ENCODE measurements around the gene HPRT1.

The HPRT1 gene

DNA sequence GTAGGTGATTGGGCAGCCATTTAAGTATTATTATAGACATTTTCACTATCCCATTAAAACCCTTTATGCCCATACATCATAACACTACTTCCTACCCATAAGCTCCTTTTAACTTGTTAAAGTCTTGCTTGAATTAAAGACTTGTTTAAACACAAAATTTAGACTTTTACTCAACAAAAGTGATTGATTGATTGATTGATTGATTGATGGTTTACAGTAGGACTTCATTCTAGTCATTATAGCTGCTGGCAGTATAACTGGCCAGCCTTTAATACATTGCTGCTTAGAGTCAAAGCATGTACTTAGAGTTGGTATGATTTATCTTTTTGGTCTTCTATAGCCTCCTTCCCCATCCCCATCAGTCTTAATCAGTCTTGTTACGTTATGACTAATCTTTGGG, 16.3 kb downstream of the HPRT1 start:
- DNase-seq (ENCODE audit: low spot score) = no peak

DNA sequence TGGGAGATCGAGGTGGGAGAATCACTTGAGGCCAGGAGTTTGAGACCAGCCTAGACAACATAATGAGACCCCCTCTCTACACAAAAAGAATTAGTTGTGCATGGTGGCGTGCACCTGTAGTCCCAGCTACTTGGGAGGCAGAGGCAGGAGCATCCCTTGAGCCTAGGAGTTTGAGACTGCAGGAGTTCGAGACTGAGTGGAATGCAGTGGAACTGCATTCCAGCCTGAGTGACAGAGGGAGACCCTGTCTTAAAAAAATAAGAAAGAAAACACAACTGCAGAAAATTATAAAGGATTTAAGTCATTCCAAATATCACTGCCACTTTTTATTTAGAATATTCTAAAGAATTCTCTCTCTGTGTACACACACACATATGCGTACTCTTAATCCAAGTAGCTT, 18.4 kb downstream of the HPRT1 start:
- no peak for DNase-seq (ENCODE audit: low spot score)

DNA sequence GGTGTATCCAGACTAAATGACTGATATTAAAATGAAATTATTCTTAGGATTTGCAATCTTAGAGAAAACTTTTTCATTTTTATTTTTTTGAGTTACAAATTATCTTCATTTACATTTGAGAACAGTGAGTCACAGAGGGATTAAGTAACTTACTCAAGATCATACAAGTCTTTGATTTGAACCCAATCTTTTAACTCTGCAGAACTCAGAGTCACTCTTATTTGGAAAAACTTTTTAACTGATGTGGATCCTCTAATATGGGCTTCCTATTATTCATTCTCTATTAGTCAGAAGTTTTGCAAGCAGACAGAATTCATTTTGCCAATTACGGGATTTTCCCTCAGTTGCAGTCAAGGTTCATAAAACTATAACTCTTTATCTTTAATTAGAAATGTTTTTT, 20.1 kb downstream of the HPRT1 start:
- no peak for DNase-seq (ENCODE audit: low spot score)

DNA sequence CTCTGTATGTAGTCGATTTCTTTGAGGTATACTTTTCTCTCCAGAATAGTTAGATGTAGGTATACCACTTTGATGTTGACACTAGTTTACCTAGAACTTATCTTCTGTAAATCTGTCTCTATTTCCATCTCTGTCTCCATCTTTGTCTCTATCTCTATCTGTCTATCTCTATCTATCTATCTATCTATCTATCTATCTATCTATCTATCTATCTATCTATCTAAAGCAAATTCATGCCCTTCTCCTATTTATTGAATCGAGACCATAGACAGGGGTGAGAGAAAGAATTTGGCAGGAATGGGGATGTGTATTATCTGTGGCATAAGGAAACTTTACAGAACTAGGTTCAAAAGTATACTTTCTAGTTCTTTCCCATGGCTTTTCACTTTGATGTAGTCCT, 21.4 kb downstream of the HPRT1 start:
- no peak for DNase-seq (ENCODE audit: low spot score)

GRCh38 chrX:134482371-134482770, 22.4 kb downstream of the HPRT1 start:
- no peak for DNase-seq (ENCODE audit: low spot score)

DNA sequence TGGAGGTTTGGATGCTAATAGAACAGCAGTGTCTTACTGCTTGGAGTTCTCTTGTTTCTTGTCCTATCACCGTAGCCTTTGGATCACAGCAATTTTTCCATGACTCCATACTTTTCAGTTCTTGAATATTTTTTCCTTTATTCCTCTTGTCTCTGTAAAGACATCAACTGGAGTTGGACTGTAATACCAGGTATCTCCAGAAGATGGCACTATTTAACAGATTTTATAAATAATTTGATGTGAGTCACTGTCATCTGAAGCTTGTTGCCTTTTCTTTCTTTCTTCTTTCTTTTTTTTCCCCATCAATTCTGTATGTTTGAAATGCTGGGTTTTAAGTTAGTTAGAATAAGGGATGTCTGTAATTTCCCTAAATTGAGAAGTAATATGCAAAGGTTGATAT, 24.1 kb downstream of the HPRT1 start:
- DNase-seq (ENCODE audit: low spot score) = peak; percentile 15

DNA sequence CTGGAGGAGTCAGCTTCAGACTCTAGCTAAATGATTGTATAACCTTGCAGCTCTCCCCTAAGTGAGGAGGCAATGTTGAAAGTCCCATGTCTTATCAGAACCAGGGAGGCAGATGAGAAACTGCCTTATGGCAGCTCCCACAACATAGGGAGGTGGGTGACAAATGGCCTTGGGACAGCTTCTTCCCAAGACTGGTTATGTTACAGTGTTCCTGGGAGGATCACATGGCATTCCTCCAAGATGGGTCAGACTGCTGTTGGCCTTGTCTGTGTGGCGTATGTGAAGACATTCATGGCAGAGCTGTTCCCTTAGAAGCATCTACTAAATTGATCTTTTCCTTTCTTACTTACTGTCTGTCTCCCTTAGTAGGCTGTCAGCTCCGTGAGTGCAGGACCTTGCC, 42.0 kb downstream of the HPRT1 start:
- DNase-seq (ENCODE audit: low spot score) = no peak

GRCh38 chrX:134502686-134503085, 42.7 kb downstream of the HPRT1 start:
- no peak for DNase-seq (ENCODE audit: low spot score)

DNA sequence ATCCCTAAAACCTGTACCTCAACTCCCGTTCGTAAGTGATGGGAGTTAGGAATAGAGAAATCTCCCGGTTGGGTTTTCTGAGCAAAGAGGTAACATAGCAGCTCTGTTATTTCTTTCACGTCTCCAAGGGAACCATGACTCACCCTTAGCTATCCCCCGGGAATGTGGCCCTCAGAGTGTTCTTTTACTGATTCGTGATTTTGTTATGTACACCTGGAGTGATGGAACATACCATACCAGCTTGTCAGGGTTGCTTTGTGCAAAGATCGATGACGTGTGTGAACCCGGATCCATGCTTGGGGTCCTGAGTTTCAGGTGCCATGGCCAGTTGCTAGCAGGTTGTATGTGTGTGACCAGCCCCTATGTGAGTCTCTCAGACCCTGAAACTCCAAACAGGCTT, 52.6 kb downstream of the HPRT1 start:
- DNase-seq (ENCODE audit: low spot score) = no peak

GRCh38 chrX:134513091-134513490, 53.1 kb downstream of the HPRT1 start:
- no peak for DNase-seq (ENCODE audit: low spot score)

DNA sequence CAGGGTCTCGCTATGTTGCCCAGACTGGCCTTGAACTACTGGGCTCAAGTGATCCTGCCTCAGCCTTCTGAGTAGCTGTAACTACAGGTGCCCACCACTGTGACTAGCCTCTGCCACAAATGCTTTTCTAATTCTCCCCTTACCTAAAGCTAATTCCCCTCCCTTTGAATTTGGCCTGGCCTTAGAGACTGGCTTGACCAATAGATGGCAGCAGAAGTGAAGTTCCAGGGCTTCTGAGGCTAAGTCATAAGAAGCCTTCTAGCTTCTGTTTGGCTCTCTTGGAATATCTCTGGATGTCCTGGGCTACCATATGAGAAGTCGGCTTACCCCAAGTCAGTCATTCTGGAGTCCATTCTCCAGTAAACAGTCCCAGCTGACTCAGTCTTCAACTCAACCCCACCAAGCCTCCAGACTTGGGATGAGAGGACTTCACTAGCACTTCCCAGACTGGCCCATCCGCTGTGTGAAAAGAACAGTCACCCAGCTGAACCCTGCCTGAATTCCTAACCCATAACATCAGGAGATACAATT, 61.0 kb downstream of the HPRT1 start:
- no peak for DNase-seq (ENCODE audit: low spot score)

DNA sequence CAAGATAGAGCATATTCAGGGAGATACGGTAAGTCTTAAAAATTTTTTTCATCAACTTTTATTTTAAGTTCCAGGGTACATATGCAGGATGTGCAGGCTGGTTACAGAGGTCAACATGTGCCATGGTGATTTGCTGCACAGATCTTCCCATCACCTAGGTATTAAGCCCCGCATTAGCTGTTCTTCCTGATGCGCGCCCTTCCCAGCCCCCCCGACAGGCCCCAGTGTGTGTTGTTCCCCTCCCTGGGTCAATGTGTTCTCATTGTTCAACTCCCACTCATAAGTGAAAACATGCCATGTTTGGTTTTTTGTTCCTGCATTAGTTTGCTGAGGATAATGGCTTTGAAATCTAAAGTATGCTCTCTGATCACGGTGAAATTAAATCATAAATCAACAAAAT, 64.2 kb downstream of the HPRT1 start:
- DNase-seq (ENCODE audit: low spot score) = no peak

DNA sequence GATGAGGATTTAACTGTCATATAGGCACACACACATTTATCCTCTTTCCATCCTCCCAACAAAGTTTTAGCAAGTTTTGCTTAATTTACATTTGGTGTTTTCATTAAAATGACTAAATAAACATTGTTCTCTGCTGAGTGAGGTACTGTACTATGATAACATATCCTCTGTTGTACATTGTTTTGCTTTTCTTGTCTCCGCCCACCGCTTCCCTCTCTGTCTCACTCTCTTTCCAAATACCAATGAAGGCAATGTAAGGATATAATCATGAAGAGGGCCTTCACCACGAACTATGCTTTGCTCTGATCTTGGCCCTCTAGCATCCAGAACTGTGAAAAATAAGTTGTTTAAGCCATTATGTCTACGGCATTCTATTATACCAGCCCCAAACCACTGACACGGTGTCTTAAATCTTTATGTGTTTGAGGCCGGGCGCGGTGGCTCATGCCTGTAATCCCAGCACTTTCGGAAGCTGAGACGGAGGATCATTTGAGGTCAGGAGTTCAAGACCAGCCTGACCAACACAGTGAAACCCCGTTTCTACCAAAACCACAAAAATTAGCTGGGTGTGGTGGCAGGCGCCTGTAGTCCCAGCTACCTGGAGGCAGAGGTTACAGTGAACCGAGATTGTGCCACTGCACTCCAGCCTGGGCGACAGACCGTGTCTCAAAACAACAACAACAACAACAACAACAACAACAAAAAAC, 65.3 kb downstream of the HPRT1 start:
- no peak for DNase-seq (ENCODE audit: low spot score)

GRCh38 chrX:134526399-134526798, 66.4 kb downstream of the HPRT1 start:
- no peak for DNase-seq (ENCODE audit: low spot score)

GRCh38 chrX:134528960-134529359, 69.0 kb downstream of the HPRT1 start:
- no peak for DNase-seq (ENCODE audit: low spot score)

DNA sequence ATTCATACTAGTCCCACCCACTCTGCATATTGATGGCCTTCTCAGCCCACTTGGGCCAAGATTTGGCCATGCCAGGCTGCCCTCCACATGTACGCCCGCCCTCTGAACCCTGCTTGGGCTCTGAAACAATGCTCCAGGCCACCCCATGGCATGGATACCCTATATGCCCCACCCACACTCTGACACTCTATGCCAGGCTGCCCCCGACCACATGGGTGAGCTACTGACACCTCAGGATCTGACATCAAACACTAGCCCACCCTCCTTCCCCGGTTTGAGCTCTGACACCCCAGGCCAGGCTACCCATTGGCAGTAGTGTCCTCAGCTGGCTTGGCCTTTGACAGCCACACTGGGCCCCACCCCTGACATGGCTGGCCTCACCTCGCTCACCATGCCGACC, 69.5 kb downstream of the HPRT1 start:
- no peak for DNase-seq (ENCODE audit: low spot score)

DNA sequence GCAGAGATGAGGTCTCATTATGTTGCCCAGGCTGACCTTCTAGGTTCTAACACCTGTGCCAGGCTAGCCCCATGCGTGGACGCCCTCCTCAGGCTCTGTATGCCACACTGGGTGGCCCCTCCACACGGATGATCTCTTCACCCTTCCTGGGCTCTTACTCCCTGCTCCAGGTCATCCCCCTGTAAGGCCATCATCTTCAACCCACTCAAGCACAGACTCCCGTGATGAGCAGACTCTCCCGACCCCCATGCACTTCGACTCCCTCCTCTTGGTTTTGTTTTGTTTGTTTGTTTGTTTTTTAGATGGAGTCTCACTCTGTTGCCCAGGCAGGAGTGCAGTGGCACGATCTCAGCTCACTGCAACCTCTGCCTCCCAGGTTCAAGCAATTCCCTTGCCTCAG, 70.9 kb downstream of the HPRT1 start:
- DNase-seq (ENCODE audit: low spot score) = no peak

DNA sequence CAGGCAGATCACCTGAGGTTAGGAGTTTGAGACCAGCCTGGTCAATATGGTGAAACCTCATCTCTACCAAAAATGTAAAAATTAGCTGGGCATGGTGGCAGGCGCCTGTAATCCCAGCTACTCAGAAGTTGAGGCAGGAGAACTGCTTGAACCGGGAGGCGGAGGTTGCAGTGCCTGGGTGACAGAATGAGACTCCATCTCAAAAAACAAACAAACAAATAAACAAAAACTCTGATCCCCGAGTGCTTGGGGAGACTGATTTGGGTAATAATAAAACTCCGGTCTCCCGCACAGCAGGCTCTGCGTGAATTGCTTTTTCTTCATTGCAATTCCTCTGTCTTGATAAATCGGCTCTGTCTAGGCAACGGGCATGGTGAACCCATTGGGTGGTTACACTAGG, 73.4 kb downstream of the HPRT1 start:
- no peak for DNase-seq (ENCODE audit: low spot score)

- no peak for DNase-seq (ENCODE audit: low spot score)
Observed at GRCh38 chrX:134533952-134534351, 74.0 kb downstream of the HPRT1 start.

DNA sequence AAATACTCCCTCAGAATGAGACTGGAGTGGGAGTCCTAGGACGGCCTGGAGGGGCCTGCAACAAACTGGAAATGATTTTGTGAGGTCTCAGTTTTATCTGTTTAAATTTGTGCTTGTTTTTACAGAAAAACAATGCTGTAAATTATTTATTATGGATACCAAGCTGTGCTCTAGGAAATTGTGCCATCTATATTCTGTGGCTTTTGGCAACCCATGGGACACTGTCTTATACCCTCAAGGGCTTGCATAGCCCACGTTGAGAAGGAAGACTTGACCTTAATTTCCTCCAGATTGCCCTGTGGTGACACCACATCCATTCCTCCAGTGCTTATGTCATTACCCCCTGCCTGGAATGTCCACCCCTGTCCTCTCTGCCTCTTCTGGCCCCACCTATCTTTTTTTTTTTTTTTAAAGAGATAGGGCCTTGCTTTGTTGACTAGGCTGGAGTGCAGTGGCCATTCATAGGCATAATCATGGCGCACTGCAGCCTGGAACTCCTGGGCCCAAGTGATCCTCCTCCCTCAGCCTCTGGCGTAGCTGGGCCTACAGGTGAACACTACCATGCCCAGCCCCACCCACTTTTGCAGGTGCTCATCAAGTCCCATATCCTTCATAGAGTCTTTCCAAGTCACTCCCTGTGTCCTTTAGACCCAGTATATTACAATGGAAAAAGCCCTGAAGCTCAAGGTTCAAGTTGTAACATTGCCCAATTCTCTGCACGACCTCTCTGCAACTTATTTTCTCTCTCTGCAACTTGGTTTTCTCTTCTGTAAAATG, 77.4 kb downstream of the HPRT1 start:
- no peak for DNase-seq (ENCODE audit: low spot score)

GRCh38 chrX:134538316-134538715, 78.4 kb downstream of the HPRT1 start:
- DNase-seq (ENCODE audit: low spot score) = no peak

DNA sequence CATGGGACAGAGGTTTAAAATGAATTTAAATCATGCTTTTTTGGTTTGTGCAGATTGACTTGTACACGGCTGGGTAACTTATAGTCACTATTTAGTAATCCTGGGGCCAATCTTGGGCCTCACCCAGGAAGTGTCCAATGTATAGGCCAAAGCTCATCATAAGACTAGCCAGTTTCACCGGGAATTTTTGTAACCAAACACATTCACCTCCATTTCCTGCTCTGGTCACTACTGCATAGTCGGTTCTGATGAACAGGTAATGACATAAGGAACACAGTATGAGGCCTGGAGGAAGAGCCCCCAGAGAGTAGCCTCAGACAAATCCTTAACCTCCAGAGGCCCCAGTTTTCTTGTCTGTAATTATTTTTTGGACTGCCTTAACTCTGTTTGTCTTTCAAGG, 81.9 kb downstream of the HPRT1 start:
- no peak for DNase-seq (ENCODE audit: low spot score)

GRCh38 chrX:134542485-134542884, 82.5 kb downstream of the HPRT1 start:
- no peak for DNase-seq (ENCODE audit: low spot score)

DNA sequence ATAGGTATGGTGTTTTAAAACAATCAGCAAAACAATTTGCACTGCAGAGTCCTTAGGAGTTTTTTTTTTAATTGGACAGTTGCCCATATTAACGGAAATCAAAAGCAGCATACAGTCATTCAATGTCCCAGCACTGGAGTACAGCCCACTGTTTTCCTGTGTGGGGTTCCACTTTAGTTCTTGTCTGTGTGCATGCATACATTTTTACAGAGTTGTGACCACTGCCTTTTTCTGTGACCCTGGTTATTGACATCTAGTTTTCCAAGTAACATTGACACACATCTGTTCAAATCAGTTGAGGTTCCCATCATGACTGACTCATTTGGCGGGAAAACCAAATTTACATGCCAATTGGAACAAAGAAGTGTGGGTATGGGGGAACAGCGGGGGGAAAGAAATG, 83.3 kb downstream of the HPRT1 start:
- DNase-seq (ENCODE audit: low spot score) = no peak

All from CD4-positive, alpha-beta T cell treated with Interleukin-6 at 100 ng/mL for 8 hours (primary cell).